ENCODE data around the gene TTC38. TPM values are rescaled to one million over a fixed set of nuclear protein-coding genes. Genes with fewer than 3 reads are reported as not detected.
A peak's percentile ranks its signal among the peaks of the same experiment; 100 is the strongest.

The TTC38 gene
- total and polyA plus RNA-seq, 8 donors: 26.8 to 36.0 (median 33.5) TPM

DNA sequence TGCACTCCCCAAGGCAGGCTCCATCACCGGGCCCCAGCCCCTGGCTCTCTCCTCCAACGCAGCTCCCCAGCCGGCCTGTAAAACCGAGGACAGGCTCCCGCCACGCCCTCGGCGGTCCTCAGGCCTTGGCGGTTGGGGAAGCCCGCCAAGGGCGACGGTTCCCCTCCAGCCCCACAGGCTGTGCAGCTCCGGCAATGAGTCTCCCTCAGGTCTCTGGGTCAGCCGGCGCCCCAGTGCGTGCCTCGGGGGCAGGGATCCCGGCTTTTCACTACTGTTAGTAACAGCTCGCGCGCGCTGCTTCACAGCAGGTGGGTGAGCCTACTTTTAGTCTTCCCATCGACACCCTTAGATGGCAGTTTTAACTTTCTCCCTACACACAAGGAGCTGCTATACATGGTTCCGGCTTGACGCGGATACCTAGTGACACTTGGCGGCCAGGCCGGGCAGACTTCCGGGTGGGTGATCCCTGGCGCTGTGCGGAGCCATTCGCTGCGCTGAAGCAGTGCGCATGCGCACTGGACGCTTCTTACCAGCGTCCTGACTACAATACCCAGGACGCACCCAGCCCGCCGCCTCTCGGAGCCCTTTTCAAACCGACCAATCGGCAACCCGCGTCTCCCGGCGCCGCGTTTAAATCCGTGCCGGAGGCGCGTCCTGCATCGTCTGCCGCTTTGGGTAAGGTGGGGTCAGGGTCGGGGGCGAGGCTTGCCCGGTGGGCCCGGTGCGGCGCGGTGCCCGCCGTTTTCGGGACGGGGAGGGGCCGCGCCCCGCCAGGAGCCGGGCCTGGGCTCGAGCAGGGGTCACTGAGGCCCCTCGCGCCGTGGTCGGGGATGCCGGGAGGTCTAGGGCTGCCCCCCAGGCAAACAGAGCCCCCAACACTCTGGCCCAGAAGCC, 28.7 kb downstream of the TTC38 start, which contains the start of gene GTSE1:
GTSE1 (plus strand) TSS at position 614 of the 894 bp plus-strand sequence. CDS start 531 bp downstream, outside the sequence.
- ATAC-seq: peak; percentile 98
- DNase-seq: peak; percentile 97 to 100 (median 98)
- intact Hi-C loops (cut with DNase I): no loop called here
- Histone ChIP-seq H3K27ac (peak within 1 kb of the TSS; percentile 95 to 98), H3K36me3 (peaks cover 0 to 23% of the 10 kb centered on the region in 2 donors), H3K4me3 (peak within 1 kb of the TSS; percentile 49 to 56), H3K27me3 (no peaks in the 10 kb centered on the region), H3K9me3 (peaks cover 0 to 7% of the 10 kb centered on the region in 2 donors), H3K4me1 (peaks cover 8 to 45% of the 10 kb centered on the region in 2 donors)
- TF ChIP-seq, protein P1, sequence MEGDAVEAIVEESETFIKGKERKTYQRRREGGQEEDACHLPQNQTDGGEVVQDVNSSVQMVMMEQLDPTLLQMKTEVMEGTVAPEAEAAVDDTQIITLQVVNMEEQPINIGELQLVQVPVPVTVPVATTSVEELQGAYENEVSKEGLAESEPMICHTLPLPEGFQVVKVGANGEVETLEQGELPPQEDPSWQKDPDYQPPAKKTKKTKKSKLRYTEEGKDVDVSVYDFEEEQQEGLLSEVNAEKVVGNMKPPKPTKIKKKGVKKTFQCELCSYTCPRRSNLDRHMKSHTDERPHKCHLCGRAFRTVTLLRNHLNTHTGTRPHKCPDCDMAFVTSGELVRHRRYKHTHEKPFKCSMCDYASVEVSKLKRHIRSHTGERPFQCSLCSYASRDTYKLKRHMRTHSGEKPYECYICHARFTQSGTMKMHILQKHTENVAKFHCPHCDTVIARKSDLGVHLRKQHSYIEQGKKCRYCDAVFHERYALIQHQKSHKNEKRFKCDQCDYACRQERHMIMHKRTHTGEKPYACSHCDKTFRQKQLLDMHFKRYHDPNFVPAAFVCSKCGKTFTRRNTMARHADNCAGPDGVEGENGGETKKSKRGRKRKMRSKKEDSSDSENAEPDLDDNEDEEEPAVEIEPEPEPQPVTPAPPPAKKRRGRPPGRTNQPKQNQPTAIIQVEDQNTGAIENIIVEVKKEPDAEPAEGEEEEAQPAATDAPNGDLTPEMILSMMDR (IDR thresholded peaks at IDR 0.05): no peak

GRCh38 chr22:46297151-46297812, 29.5 kb downstream of the TTC38 start:
- Histone ChIP-seq H3K4me3 (peak overlapping the region; percentile 49 to 56), H3K27me3 (no peaks in the 10 kb centered on the region), H3K27ac (no peak overlapping the region), H3K9me3 (no peaks in the 10 kb centered on the region), H3K4me1 (peaks cover 8 to 45% of the 10 kb centered on the region in 2 donors), H3K36me3 (peaks cover 0 to 15% of the 10 kb centered on the region in 2 donors)
- ATAC-seq (no peak), DNase-seq (no peak)
- TF ChIP-seq, protein P1 (IDR thresholded peaks at IDR 0.05): no peak
- intact Hi-C loops (cut with DNase I): no loop called here

DNA sequence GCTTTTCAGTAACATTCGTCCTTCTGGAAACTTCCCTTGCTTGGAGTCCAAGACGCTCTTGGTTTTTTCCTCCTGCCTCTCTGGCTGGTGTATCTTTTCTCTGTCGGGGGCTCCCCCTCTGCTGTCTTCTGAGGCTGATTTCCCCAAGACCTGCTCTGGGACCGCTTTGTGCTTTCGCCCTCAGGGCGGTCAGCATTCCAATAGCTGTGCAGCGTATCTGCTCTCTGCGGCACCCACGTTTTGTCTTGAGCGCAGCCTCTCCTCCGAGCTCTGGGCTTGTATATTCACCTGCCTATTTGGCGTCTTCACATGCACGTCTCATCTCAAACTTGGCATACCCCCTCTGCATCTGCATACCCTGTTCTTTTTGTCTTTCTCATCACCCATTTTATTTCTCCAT, 31.3 kb downstream of the TTC38 start:
- TF ChIP-seq, protein P1 (IDR thresholded peaks at IDR 0.05): no peak
- ATAC-seq (no peak), DNase-seq (peak in 1 of 4 donors; percentile 3)
- no peaks in the 10 kb centered on the region for H3K9me3 ChIP-seq
- no peaks in the 10 kb centered on the region for H3K27me3 ChIP-seq
- H3K4me3 ChIP-seq: no peak overlapping the region
- H3K27ac ChIP-seq: no peak overlapping the region
- no peaks in the 10 kb centered on the region for H3K36me3 ChIP-seq
- intact Hi-C loops (cut with DNase I): no loop called here
- H3K4me1 ChIP-seq: peaks cover 8 to 33% of the 10 kb centered on the region in 2 donors

GRCh38 chr22:46300491-46300890, 32.7 kb downstream of the TTC38 start:
- Histone ChIP-seq H3K36me3 (no peaks in the 10 kb centered on the region), H3K27ac (no peak overlapping the region), H3K4me1 (peaks cover 8 to 26% of the 10 kb centered on the region in 2 donors), H3K9me3 (no peaks in the 10 kb centered on the region), H3K4me3 (no peak overlapping the region), H3K27me3 (no peaks in the 10 kb centered on the region)
- no peak for ATAC-seq
- TF ChIP-seq, protein P1 (IDR thresholded peaks at IDR 0.05): no peak
- intact Hi-C loops (cut with DNase I): loop anchor here in 1 of 2 donors (10.0 kb wide), 1 partner anchor 176 kb away; no protein-coding TSS in a partner anchor
- no peak for DNase-seq

Data from left lung (tissue), 10 donors.